HPDE6-E6E7 (cell line): Measurements from ENCODE around the gene AFF4.

ENCODE experiments used
- DNase-seq: peaks from one replicate; pipeline ENCODE4 v3.0.0; 2011; ENCODE audit warnings: missing footprints; ENCODE audit errors: extremely low spot score

The AFF4 gene

GRCh38 chr5:132827943-132828673 lies 135.3 kb downstream of the AFF4 start:
- DNase-seq, result no peak

- DNase-seq, result no peak
Measured at GRCh38 chr5:132826424-132827082, 136.9 kb downstream of the AFF4 start.

GRCh38 chr5:132825834-132826391 lies 137.5 kb downstream of the AFF4 start:
- DNase-seq, result no peak
